IgD-negative memory B cell (primary cell): ENCODE results near the gene KRT6C. TPM values are rescaled to one million over a fixed set of nuclear protein-coding genes. Genes with fewer than 3 reads are reported as not detected.
A peak's percentile ranks its signal among the peaks of the same experiment; 100 is the strongest.

ENCODE experiments used
- H3K27ac Mint-ChIP-seq, 3 donors: one replicate each; pipeline ENCODE4 v1.8.0; 2020 to 2022; ENCODE audit warnings: mild to moderate bottlenecking in 3 of 3, mixed read lengths in 3 of 3, moderate library complexity in 1 of 3
- H3K27me3 Mint-ChIP-seq: one replicate; pipeline ENCODE4 v1.8.0; 2021; ENCODE audit warnings: mixed read lengths
- H3K36me3 Mint-ChIP-seq: one replicate; pipeline ENCODE4 v1.8.0; 2020; ENCODE audit warnings: mild to moderate bottlenecking, mixed read lengths
- H3K4me1 Mint-ChIP-seq, 3 donors: one replicate each; pipeline ENCODE4 v1.8.0; 2020 to 2022; ENCODE audit warnings: mixed read lengths in 3 of 3, mild to moderate bottlenecking in 1 of 3
- H3K4me3 Mint-ChIP-seq, 4 donors: one replicate each; pipeline ENCODE4 v1.8.0; 2020 to 2022; ENCODE audit warnings: mild to moderate bottlenecking in 4 of 4, mixed read lengths in 4 of 4, moderate library complexity in 3 of 4
- H3K9me3 Mint-ChIP-seq, 3 donors: one replicate each; pipeline ENCODE4 v1.8.0; 2020 to 2021; ENCODE audit warnings: mixed read lengths in 3 of 3, mild to moderate bottlenecking in 1 of 3
- polyA plus RNA-seq: library from polyadenylated mRNA; unstranded; fragments of 300-500 nt; fragmentation: Illumina TruSeq; gene quantifications from one replicate; pipeline ENCODE4 v1.2.3, GENCODE V29; 2021

KRT6C gene
- not detected for polyA plus RNA-seq

DNA sequence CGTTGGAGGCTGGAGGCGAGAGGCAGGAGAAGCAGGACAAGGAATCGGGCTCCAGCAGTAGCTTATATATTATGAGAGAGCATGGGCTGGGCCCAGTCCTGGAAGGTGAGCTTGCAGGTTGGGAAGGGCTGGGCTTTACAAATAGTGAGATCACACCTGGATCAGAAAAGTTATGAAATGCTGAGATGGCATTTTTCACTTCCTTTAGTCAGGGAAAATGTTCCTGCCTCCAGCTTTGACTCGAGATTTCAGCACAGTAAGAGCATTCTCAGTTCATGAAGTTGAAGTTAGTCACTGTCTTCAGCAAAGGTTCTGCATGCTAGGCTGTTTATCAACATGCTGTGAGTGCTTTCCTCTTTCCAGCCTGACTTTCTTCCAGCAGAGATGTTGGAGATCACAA, at the start of gene KRT6C:
Gene KRT6C (minus strand): TSS at position 38 of the 400 bp plus-strand sequence. CDS start 68 bp downstream, outside the sequence.
- Mint-ChIP-seq H3K9me3 (peaks cover 4 to 15% (median 4%) of the 10 kb centered on the region in 3 donors), H3K4me1 (no peaks in the 10 kb centered on the region), H3K4me3 (no peak within 1 kb of the TSS), H3K27ac (no peak within 1 kb of the TSS), H3K27me3 (peaks cover 9% of the 10 kb centered on the region), H3K36me3 (peaks cover 6% of the 10 kb centered on the region)

DNA sequence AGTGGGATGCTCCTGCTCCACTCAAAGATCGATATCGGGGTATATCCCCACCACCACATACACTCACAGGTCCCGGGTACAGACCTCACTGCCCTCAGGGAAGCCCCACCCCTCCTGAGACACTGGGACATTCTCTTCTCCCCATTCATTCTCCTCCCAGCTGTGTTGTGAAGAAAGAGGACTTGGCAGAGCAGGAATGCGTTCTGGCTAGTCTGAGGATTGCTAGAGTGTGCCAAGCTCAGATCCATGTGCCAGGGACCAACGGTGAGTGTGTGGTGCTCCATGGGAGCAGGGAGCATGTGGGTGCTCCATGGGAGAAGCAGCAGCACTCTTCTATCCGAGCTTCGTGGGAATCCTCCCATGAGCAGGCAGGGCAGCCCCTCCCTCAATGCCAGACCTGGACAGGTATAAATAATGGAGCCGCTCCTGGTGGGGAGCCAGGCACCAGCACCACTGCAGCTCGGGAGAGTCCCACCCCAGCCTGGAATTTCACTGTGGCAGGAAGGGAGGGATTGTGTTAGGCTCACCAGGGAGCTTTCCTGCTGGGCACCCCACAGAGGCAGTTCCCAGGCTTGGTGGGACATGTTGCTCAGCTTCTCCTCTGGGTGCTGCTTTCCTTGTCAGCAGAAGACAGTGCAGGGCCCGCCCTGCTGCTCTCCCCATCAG, 48.9 kb upstream of the KRT6C start:
- no peak overlapping the region for H3K4me3 Mint-ChIP-seq
- no peak overlapping the region for H3K27ac Mint-ChIP-seq
- H3K4me1 Mint-ChIP-seq = no peaks in the 10 kb centered on the region
- peaks cover 13% of the 10 kb centered on the region for H3K27me3 Mint-ChIP-seq
- H3K36me3 Mint-ChIP-seq = no peaks in the 10 kb centered on the region
- H3K9me3 Mint-ChIP-seq = no peaks in the 10 kb centered on the region

DNA sequence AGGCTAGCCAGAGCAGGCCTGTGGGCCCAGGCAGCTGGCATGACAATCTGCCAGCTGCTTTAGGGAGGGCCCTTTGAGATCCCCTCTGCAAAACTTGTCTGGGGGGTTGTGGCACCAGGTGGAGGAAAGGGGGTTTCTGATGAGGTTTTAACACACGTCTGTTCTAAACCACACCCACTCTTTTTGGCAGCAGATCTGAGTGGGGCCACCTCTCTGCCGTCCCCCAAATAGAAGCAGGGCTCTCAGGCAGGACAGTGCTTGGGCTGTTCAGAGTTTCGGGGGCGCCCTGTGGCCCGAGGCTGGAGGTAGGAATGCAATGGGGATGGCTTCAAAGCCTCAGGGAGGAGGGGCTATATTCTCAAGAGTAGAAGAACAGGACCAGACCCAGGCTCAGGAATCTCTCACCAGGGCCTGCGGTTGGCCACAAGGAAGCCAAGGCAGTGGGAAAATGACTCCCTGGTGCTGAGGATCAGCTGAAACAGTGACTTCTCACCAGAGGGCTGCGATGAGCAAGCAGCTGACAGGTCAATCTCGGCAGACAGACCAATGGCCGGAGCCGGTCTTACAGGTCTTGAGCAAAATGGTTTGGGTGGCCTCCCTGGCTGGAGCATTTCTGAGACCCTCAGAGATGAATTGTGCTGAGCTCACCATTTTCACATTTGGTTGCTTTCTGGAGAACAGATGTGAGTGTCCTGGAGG, 48.1 kb upstream of the KRT6C start:
- no peak overlapping the region for H3K27ac Mint-ChIP-seq
- no peaks in the 10 kb centered on the region for H3K4me1 Mint-ChIP-seq
- no peak overlapping the region for H3K4me3 Mint-ChIP-seq
- peaks cover 11% of the 10 kb centered on the region for H3K27me3 Mint-ChIP-seq
- H3K9me3 Mint-ChIP-seq = no peaks in the 10 kb centered on the region
- H3K36me3 Mint-ChIP-seq = no peaks in the 10 kb centered on the region

DNA sequence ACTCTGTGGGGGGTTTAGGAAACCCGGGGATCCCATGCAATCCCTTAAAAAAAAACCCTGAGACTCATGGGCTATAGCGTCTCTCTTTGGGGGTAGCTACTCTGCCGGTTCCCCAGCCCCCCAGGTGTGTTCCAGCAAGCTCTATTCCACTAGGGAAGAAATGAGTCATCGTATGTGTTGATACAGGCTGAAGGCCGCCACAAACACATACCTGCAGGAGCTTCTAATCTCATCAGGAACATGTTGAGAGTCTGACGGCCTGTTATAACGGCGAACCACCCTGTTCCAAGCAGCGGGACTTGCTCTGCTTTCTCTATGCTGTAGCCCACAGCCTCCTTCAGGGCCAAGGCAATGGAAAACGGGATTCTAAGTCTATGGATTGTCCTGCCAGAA, 47.6 kb upstream of the KRT6C start:
- Mint-ChIP-seq H3K36me3 (no peaks in the 10 kb centered on the region), H3K4me1 (no peaks in the 10 kb centered on the region), H3K27me3 (peaks cover 8% of the 10 kb centered on the region), H3K4me3 (no peak overlapping the region), H3K9me3 (no peaks in the 10 kb centered on the region), H3K27ac (no peak overlapping the region)

DNA sequence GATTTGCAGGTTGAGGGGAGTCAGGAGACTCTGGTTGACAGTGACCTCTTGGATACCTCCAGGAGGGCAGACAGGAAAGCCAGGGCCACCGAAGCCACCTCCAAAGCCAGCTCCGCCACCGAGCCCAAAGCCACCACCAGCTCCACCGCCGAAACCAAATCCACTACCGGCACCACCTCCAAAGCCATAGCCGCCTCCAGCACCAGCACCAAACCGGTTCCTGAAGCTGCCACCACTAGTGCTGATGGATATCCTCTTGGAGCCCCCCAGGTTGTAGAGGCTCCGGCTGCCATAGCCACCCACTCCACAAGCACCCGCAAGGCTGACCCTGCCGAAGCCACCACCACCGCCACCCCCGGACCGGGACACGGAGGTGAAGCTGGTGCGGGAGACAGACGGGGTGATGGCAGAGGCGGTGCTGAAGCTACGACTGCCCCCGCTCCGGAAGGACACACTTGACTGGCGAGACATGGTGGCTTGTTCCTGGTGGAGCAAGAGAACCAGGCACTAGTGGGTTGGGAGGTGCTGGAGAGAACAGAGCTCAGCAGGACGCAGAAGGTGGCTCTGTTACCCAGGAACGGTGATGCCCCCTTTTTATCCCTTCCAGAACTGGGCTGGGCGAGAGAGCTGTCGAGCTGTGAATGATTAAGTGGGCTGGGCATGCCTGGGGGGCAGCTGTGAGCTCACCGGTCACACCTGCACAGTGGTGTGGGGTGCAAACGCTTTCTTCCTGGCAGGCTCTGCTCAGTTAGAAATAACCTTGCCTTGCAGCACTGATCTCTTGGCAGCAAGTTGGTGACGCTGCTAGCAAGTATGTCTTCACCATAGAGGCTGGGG, 46.4 kb upstream of the KRT6C start, which contains the start of gene KRT5:
Gene KRT5 (minus strand): TSS at position 569 of the 837 bp plus-strand sequence. CDS start 98 bp downstream, at position 471.
- Mint-ChIP-seq H3K36me3 (no peaks in the 10 kb centered on the region), H3K27ac (no peak within 1 kb of the TSS), H3K27me3 (peaks cover 9% of the 10 kb centered on the region), H3K4me1 (no peaks in the 10 kb centered on the region), H3K9me3 (no peaks in the 10 kb centered on the region), H3K4me3 (no peak within 1 kb of the TSS)

DNA sequence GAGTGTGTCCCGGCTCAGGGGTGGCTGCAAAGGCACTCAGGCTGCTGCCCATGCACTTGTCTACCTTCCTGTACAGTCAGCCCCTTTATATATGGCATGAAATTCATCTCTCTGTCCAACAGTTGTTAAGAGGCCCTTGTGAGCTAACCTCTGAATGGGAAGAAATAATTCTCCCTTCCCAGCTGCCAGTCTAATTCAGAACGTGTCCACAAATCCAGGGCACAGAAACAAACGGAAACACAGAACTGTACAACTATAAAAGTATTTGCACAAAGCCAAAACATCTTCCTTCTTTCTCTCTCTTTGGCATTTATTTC, 45.7 kb upstream of the KRT6C start:
- no peaks in the 10 kb centered on the region for H3K9me3 Mint-ChIP-seq
- H3K4me1 Mint-ChIP-seq = no peaks in the 10 kb centered on the region
- no peaks in the 10 kb centered on the region for H3K36me3 Mint-ChIP-seq
- H3K27ac Mint-ChIP-seq = no peak overlapping the region
- no peak overlapping the region for H3K4me3 Mint-ChIP-seq
- peaks cover 10% of the 10 kb centered on the region for H3K27me3 Mint-ChIP-seq

DNA sequence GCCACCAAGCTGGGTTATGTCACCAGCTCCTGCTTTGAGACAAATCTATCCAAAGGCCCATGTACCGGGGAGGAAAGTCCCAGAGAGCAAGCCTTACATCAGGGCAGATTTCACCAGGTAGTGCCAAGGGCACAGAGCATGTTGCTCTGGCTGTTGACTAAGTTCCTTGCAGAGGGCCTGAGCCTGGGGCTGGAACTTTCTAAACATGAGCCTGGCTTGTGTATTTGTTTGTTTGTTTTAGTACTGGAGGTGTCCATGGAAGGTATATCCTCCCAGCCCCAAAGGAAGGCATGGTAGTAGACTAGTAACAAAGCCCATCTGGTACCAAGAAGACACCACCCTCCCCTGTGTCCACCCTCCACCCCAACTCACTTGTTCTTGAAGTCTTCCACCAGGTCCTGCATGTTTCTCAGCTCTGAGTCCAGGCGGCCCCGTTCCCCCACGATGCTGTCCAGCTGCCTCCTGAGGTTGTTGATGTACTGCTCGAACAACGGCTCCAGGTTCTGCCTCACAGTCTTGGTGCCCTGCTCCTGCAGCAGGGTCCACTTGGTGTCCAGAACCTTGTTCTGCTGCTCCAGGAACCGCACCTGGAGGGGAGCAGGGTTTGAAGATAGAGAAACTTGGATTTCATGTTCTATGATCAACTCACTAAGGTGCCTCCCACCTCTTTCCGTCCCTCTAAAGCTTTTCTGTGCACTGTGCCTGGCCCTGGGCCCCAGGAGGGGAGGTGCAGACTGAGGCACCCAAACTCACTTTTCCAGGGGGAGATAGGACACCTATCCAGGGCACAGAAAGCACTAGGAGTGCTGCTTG, 45.2 kb upstream of the KRT6C start:
- no peaks in the 10 kb centered on the region for H3K4me1 Mint-ChIP-seq

DNA sequence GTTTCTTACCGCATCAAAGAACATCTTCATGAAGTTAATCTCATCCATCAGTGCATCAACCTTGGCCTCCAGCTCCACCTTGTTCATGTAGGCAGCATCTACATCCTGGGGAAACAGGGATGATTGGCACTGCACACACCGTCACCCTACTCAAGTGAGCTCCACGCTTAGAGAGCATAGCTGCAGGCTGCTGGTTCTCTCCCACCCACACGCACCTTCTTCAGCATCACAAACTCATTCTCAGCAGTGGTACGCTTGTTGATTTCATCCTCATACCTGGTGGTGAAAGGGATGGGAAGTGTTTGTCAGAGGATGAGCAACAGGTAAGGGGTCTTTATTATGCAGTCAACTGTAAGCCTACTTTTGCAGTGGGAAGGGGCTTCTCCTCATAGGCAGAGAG, 44.3 kb upstream of the KRT6C start:
- no peak overlapping the region for H3K4me3 Mint-ChIP-seq
- H3K36me3 Mint-ChIP-seq = no peaks in the 10 kb centered on the region
- no peaks in the 10 kb centered on the region for H3K9me3 Mint-ChIP-seq
- peaks cover 9% of the 10 kb centered on the region for H3K27me3 Mint-ChIP-seq
- no peaks in the 10 kb centered on the region for H3K4me1 Mint-ChIP-seq
- H3K27ac Mint-ChIP-seq = no peak overlapping the region

More for the DNA sequence above, 45.2 kb upstream of the KRT6C start:
- Mint-ChIP-seq H3K27me3 (peaks cover 10% of the 10 kb centered on the region), H3K4me3 (no peak overlapping the region), H3K27ac (no peak overlapping the region), H3K9me3 (no peaks in the 10 kb centered on the region), H3K36me3 (no peaks in the 10 kb centered on the region)

DNA sequence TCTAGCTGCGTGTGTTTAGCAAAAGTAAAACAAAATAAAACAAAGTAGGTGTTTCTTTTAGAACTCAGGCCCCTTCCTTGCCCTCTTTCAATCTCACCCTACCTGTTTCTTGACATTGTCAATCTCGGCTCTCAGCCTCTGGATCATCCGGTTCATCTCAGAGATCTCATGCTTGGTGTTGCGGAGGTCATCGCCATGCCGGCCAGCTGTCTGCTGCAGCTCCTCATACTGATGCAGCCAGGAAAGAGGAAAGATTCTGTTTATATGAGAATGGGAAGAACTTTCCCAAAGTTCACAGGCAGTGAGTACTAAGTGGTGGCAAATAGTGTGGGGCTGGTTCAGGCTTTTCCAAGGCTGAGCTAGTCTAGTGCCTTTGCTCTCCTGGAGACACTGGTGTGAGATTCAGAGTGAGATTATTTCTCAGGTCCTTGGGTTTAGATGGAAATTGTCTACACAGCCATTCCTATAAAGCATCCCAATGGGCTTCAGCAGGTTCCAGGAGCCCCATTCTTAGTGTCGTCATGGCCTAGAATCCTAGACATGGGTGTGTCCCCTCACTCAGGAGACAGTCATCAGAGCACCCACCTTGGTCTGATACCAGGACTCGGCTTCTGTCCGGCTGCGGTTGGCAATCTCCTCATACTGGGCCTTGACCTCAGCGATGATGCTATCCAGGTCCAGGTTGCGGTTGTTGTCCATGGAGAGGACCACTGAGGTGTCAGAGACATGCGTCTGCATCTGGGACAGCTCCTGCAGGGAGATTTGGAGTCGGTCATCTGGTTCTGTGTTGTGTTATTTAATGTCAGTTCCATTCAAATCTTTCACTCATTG, 43.6 kb upstream of the KRT6C start:
- Mint-ChIP-seq H3K9me3 (no peaks in the 10 kb centered on the region), H3K4me1 (no peaks in the 10 kb centered on the region), H3K4me3 (no peak overlapping the region), H3K36me3 (no peaks in the 10 kb centered on the region), H3K27ac (no peak overlapping the region), H3K27me3 (peaks cover 6% of the 10 kb centered on the region)

DNA sequence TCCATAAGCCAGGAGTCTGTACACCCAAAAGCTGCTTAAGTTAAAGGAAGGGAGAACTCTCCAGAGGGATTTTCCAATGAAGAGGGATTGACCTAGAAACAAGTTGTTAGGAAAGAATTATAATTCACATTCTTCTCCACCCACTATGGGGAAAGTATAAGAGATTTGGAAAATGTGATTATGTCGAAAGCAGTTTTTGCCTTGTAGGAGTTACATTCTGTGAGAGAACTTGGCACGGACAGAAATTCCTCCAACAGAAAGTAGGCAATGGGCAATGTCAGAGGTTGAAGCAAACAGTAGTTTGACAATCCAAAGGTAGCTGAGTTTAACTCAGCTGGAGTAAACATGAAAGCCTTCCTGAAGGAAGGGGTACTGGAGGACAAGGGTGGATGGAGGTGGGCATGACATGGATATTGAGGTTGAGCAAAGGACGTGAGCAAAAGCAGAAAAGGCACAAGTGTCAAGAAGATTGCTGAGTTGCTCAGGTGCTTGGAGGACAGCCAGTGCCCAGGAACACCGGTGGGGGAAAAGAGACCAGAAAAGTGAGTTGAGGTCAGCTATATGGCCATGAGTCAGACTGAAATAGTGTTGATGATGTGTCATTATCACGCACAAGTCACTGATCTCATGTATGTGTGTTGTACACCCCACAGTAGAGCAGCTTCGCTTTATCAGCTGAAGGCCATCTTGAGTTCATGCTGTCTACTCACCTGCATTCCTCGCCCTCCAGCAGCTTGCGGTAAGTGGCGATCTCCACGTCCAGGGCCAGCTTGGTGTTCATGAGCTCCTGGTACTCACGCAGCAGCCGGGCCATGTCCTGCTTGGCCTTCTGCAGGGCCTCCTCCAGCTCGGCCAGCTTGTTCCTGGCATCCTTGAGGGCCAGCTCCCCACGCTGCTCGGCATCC, 42.6 kb upstream of the KRT6C start:
- Mint-ChIP-seq H3K27me3 (peaks cover 6% of the 10 kb centered on the region), H3K4me3 (no peak overlapping the region), H3K27ac (no peak overlapping the region), H3K9me3 (peaks cover 0 to 3% (median 2%) of the 10 kb centered on the region in 3 donors), H3K36me3 (no peaks in the 10 kb centered on the region), H3K4me1 (no peaks in the 10 kb centered on the region)

DNA sequence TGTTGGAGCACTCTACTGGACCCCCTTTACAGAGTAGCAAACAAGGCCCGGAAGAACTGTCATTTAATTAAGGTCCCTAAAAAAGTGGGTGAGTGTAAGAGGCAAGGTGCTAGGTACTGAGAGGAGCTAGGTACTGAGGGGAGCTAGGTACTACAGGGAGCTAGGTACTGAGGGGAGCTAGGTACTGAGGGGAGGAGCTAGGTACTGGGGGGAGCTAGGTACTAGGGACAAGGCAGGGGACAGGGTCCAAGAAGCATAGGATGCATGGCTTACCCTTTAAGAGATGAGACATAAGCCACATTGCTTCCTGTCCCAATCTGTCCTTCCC, 41.7 kb upstream of the KRT6C start:
- Mint-ChIP-seq H3K9me3 (peaks cover 0 to 6% (median 4%) of the 10 kb centered on the region in 3 donors), H3K4me3 (no peak overlapping the region), H3K27ac (peak overlapping the region in 1 of 3 donors; percentile 48), H3K27me3 (peaks cover 6% of the 10 kb centered on the region), H3K4me1 (no peaks in the 10 kb centered on the region), H3K36me3 (no peaks in the 10 kb centered on the region)

DNA sequence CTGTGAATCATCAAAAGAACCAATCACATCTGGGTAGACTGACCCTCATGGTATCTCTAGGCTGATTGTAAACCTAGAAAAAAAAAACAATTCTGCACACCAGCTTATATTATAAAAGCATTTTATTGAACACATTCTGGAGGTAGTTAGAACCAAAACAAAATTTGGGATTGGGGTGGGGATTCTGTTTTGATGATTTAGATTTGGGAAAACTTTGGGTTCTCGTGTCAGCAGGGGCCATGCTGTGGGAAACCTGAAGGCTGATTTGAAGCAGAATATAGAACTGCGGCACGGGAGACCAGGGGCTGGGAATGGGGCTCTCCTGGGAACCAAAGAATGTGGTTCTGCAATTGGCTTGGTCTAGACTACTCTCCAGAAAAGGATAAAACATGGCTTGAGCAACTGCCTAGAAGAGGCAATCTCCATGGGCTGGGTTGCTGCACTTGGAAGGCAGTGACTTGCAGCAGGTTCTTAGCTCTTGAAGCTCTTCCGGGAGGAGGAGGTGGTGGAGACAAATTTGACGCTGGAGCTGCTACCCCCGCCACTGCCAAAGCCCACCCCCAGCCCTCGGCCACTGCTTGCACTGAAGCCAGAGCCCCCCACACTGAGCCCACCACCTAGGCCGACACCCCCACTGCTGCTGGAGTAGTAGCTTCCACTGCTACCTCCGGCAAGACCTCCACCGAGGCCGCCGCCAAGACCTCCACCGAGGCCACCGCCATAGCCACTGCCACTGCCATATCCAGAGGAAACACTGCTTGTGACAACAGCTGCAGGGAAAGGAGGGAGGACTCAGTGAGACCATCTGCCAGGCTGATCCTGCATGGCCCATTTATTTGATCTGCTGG, 41.1 kb upstream of the KRT6C start:
- Mint-ChIP-seq H3K36me3 (no peaks in the 10 kb centered on the region), H3K4me3 (no peak overlapping the region), H3K27me3 (peaks cover 6% of the 10 kb centered on the region), H3K9me3 (peaks cover 0 to 8% (median 4%) of the 10 kb centered on the region in 3 donors), H3K27ac (peak overlapping the region in 1 of 3 donors; percentile 48), H3K4me1 (no peaks in the 10 kb centered on the region)

DNA sequence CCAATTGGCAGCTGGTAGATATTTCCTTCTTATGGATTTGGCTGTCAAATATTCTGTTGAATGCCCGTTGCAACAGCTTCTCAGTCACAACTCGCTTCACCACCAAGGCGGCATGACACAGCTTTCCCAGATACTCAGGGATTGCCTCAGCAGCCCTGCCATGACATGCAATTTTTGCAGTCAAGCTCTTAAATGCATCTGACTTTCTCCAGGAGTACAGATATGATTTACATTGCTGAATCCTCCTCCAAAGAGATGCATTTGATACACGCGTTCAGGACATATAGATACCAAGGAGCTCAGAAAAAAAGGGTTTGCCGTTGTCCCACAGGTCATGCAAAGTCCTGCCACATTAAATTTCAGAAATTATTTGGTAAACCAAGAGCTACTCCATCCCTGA, 40.1 kb upstream of the KRT6C start:
- Mint-ChIP-seq H3K4me1 (no peaks in the 10 kb centered on the region), H3K27ac (no peak overlapping the region), H3K27me3 (peaks cover 6% of the 10 kb centered on the region), H3K4me3 (no peak overlapping the region), H3K9me3 (peaks cover 0 to 8% (median 4%) of the 10 kb centered on the region in 3 donors), H3K36me3 (no peaks in the 10 kb centered on the region)
